Mesenchymal stem cell (in vitro differentiated cells and primary cell): Measurements from ENCODE around the gene UBE2D3.

Experiments
- DNase-seq: peaks from one replicate; pipeline ENCODE4 v3.0.0-alpha.2; 2013
- H2AFZ ChIP-seq: one replicate; pipeline ENCODE4 v1.6.1; 2013; ENCODE audit warnings: low read depth, mild to moderate bottlenecking, control low read depth, inconsistent platforms, low read length, moderate library complexity
- H2AK5ac ChIP-seq: 2 replicates; pipeline ENCODE4 v1.6.1; 2013; ENCODE audit warnings: low read length, moderate library complexity, mild to moderate bottlenecking, inconsistent platforms; ENCODE audit not compliant: severe bottlenecking
- H2BK120ac ChIP-seq: one replicate; pipeline ENCODE4 v1.6.1; 2013; ENCODE audit warnings: low read depth, mild to moderate bottlenecking, inconsistent platforms, low read length, moderate library complexity
- H2BK12ac ChIP-seq, 2 experiments: one replicate each; pipeline ENCODE4 v1.6.1; 2013; ENCODE audit warnings: inconsistent platforms in 2 of 2, low read length in 2 of 2, mild to moderate bottlenecking in 2 of 2, moderate library complexity in 2 of 2, control low read depth in 1 of 2
- H2BK15ac ChIP-seq: one replicate; pipeline ENCODE4 v1.6.1; 2013; ENCODE audit warnings: mild to moderate bottlenecking, low read depth, inconsistent platforms; ENCODE audit not compliant: poor library complexity, severe bottlenecking
- H2BK5ac ChIP-seq: 2 replicates; pipeline ENCODE4 v1.6.1; 2013; ENCODE audit warnings: low read depth, mild to moderate bottlenecking, low read length, control low read depth, inconsistent platforms; ENCODE audit not compliant: poor library complexity, severe bottlenecking
- H3K14ac ChIP-seq, 2 experiments: one replicate each; pipeline ENCODE4 v1.6.1; 2013; ENCODE audit warnings: inconsistent platforms in 2 of 2, low read length in 2 of 2, control low read depth in 1 of 2, mild to moderate bottlenecking in 1 of 2, moderate library complexity in 1 of 2
- H3K18ac ChIP-seq, 2 experiments: one replicate each; pipeline ENCODE4 v1.6.1; 2013; ENCODE audit warnings: inconsistent platforms in 2 of 2, low read length in 2 of 2, control low read depth in 1 of 2, low read depth in 1 of 2, mild to moderate bottlenecking in 1 of 2
- H3K23ac ChIP-seq, 2 experiments: one replicate each; pipeline ENCODE4 v1.6.1; 2013; ENCODE audit warnings: inconsistent platforms in 2 of 2, low read length in 2 of 2, mild to moderate bottlenecking in 2 of 2, moderate library complexity in 2 of 2, control low read depth in 1 of 2
- H3K27ac ChIP-seq: 2 replicates; pipeline ENCODE4 v1.5.1; 2013; ENCODE audit warnings: mild to moderate bottlenecking, moderate library complexity, low read length, control low read depth, inconsistent platforms; ENCODE audit not compliant: poor library complexity, severe bottlenecking
- H3K27me3 ChIP-seq, 2 experiments: 2 replicates each; pipeline versions ENCODE4 v1.6.1 to v1.7.0; 2013; ENCODE audit warnings: low read length in 2 of 2, mild to moderate bottlenecking in 2 of 2, moderate library complexity in 2 of 2, control low read depth in 1 of 2, inconsistent platforms in 1 of 2; ENCODE audit not compliant: control insufficient read depth in 1 of 2, insufficient read depth in 1 of 2
- H3K36me3 ChIP-seq, 2 experiments: 2 replicates each; pipeline versions ENCODE4 v1.6.1 to v1.7.0; 2013; ENCODE audit warnings: low read length in 2 of 2, control low read depth in 1 of 2, inconsistent platforms in 1 of 2, low read depth in 1 of 2, mild to moderate bottlenecking in 1 of 2; ENCODE audit not compliant: insufficient read depth in 2 of 2, control insufficient read depth in 1 of 2
- H3K4ac ChIP-seq, 2 experiments: one replicate each; pipeline ENCODE4 v1.6.1; 2013; ENCODE audit warnings: inconsistent platforms in 2 of 2, low read length in 2 of 2, mild to moderate bottlenecking in 2 of 2, moderate library complexity in 2 of 2, control low read depth in 1 of 2, low read depth in 1 of 2
- H3K4me1 ChIP-seq: 2 replicates; pipeline ENCODE4 v1.6.1; 2013; ENCODE audit warnings: low read depth, low read length, control low read depth; ENCODE audit not compliant: control insufficient read depth, insufficient read depth
- H3K4me2 ChIP-seq: 2 replicates; pipeline ENCODE4 v1.6.1; 2013; ENCODE audit warnings: low read length, mild to moderate bottlenecking, inconsistent platforms; ENCODE audit not compliant: poor library complexity, severe bottlenecking
- H3K4me3 ChIP-seq, 2 experiments: 2 replicates each; pipeline versions ENCODE4 v1.5.1 to v1.7.0; 2013; ENCODE audit warnings: low read length in 2 of 2, mild to moderate bottlenecking in 2 of 2, control low read depth in 1 of 2, low read depth in 1 of 2; ENCODE audit not compliant: insufficient read depth in 1 of 2
- H3K79me1 ChIP-seq: replicated peaks from 2 replicates; pipeline ENCODE4 v1.6.1; 2013; ENCODE audit warnings: mild to moderate bottlenecking, control low read depth, low read length, inconsistent platforms; ENCODE audit not compliant: poor library complexity, severe bottlenecking
- H3K9ac ChIP-seq: 2 replicates; pipeline ENCODE4 v1.7.0; 2013; ENCODE audit warnings: mild to moderate bottlenecking, low read length, moderate library complexity
- H3K9me3 ChIP-seq: 2 replicates; pipeline ENCODE4 v1.7.0; 2013; ENCODE audit warnings: mild to moderate bottlenecking, low read length; ENCODE audit not compliant: control insufficient read depth
- H4K8ac ChIP-seq: one replicate; pipeline ENCODE4 v1.6.1; 2013; ENCODE audit warnings: inconsistent platforms, mild to moderate bottlenecking, low read length, moderate library complexity
- H4K91ac ChIP-seq: one replicate; pipeline ENCODE4 v1.6.1; 2013; ENCODE audit warnings: mild to moderate bottlenecking, low read length, inconsistent platforms
- WGBS: methylation state at CpG from one replicate; pipeline ENCODE4 v1.1.7; 2013; ENCODE audit warnings: mixed read lengths; 5-methylcytosine and 5-hydroxymethylcytosine counted together

The UBE2D3 gene

DNA sequence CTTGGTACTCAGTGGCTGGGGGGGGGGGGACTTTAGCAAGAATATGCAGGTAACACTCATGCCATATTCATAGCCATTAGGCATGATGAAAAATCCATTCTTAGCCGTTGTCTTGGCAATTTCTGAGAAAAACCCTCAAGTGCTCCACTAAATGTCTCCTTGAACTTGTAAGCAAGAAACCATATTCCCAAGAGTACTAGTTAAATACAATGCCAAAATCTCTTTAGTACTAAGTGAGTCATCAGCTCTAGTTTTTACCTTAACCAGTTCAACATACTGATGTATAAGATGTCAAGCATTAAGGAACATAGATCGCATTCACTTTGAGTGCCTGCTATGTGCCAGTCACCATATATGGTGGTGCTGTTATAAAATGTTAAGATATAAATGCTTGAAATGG lies 27.5 kb downstream of the UBE2D3 start:
- WGBS, result 100% methylated on average over 1 of the region's 2 CpGs
- H3K27me3 ChIP-seq, result no peaks in the 10 kb centered on the region
- H2BK15ac ChIP-seq, result no peak overlapping the region
- no peak overlapping the region for H3K4ac ChIP-seq
- H4K91ac ChIP-seq, result no peak overlapping the region
- H2AK5ac ChIP-seq, result no peak overlapping the region
- no peak overlapping the region for H2AFZ ChIP-seq
- peak overlapping the region in 1 of 2 experiments; percentile 8 for H3K4me3 ChIP-seq
- H3K27ac ChIP-seq, result no peak overlapping the region
- H3K4me1 ChIP-seq, result no peaks in the 10 kb centered on the region
- no peak overlapping the region for H2BK12ac ChIP-seq
- H3K9me3 ChIP-seq, result no peaks in the 10 kb centered on the region
- H4K8ac ChIP-seq, result no peak overlapping the region
- peaks cover 3% of the 10 kb centered on the region for H3K79me1 ChIP-seq
- no peak overlapping the region for H3K4me2 ChIP-seq
- H3K9ac ChIP-seq, result peak overlapping the region; percentile 49
- no peak overlapping the region for H3K18ac ChIP-seq
- no peak overlapping the region for H3K23ac ChIP-seq
- H3K36me3 ChIP-seq, result peaks cover 11 to 96% of the 10 kb centered on the region in 2 experiments
- H3K14ac ChIP-seq, result no peak overlapping the region
- H2BK120ac ChIP-seq, result no peak overlapping the region
- H2BK5ac ChIP-seq, result no peak overlapping the region
- no peak for DNase-seq

DNA sequence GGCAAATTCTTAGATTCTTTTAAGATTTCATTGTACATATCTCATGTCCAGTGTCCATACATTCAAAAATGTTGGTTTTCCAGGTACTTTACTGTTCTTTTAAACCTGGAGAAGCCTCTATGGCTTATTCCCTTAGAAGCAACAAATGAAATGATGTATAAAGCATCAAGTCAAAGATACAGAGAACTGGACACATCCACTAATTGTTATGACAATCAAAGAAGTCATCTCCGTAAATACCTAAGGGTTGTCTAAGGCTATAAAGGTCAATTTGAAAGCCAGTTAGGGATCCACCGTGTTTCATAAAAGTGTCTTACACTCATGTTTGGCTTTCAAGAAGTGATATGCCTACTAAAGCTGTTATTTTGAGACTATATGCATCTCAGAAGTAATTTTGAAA lies 32.4 kb downstream of the UBE2D3 start:
- Histone ChIP-seq H4K91ac (no peak overlapping the region), H3K36me3 (peaks cover 4 to 88% of the 10 kb centered on the region in 2 experiments), H3K79me1 (peaks cover 3% of the 10 kb centered on the region), H3K9me3 (no peaks in the 10 kb centered on the region), H3K4me2 (no peak overlapping the region), H3K27ac (no peak overlapping the region), H2BK15ac (no peak overlapping the region), H2BK120ac (no peak overlapping the region), H3K14ac (no peak overlapping the region), H3K4me1 (no peaks in the 10 kb centered on the region), H3K23ac (no peak overlapping the region), H2BK12ac (no peak overlapping the region), H4K8ac (no peak overlapping the region), H2AK5ac (no peak overlapping the region), H3K4ac (no peak overlapping the region), H3K27me3 (no peaks in the 10 kb centered on the region), H2BK5ac (no peak overlapping the region), H2AFZ (no peak overlapping the region), H3K9ac (no peak overlapping the region), H3K18ac (no peak overlapping the region), H3K4me3 (no peak overlapping the region)
- no peak for DNase-seq
- WGBS, result 100% methylated on average over 2 of the region's 2 CpGs

DNA sequence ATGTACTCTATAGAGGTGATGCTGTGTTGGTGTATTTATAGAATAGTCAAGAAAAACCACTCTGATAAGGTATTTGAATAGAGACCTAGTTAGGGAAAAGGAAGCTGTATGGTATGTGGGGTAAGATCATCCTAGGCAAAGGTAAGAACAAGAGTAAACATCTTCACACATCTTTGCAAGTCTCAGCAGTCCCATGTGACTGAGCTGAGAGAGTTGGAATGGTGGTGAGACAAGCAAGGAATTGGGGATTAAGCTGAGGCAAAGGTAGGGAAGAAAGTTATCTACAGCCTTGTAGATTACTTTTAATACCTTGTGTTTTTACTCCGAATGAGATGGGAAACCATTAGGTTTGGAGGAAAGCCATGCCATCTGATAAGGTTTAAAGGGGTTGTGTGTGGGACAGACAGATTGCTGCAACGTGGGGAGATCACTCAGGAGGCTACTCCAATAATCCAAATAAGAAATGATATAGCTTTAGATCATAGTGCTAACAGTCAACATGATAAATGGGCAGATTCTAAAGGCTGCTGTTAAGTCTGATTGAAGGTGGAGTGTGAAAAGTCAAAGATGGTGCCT lies 34.9 kb downstream of the UBE2D3 start:
- Histone ChIP-seq H2BK15ac (no peak overlapping the region), H3K27ac (no peak overlapping the region), H3K18ac (no peak overlapping the region), H3K79me1 (peaks cover 3% of the 10 kb centered on the region), H3K27me3 (no peaks in the 10 kb centered on the region), H4K8ac (no peak overlapping the region), H2AK5ac (no peak overlapping the region), H2AFZ (no peak overlapping the region), H3K9me3 (no peaks in the 10 kb centered on the region), H3K4ac (no peak overlapping the region), H3K4me2 (no peak overlapping the region), H3K36me3 (peaks cover 4 to 66% of the 10 kb centered on the region in 2 experiments), H3K9ac (no peak overlapping the region), H2BK120ac (no peak overlapping the region), H2BK5ac (no peak overlapping the region), H3K14ac (no peak overlapping the region), H3K23ac (no peak overlapping the region), H3K4me3 (no peak overlapping the region), H4K91ac (no peak overlapping the region), H3K4me1 (no peaks in the 10 kb centered on the region), H2BK12ac (no peak overlapping the region)
- 100% methylated on average over 1 of the region's 2 CpGs for WGBS
- no peak for DNase-seq

DNA sequence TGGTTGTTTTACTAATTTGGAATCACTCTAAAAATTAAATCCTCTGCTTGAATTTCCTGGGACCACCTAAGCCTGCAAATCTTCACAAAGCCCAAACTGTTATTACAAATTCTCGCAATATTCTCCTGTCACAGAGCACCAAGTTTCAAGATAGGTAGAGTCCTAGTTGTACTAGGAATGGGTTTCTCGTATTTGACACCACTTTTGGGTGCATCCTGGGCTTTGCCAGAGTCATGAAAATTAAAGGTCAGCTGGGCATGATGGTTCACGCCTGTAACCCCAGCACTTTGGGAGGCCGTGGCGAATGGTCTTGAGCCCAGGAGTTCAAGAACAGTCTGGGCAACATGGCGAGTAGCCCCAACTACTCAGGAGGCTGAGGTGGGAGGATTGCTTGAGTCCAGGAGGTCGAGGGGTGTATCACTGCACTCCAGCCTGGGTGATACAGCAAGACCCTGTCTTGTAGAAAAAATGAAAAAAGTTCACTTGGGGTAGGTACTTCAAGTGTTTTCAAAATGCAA lies 36.0 kb downstream of the UBE2D3 start:
- Histone ChIP-seq H3K4ac (no peak overlapping the region), H3K4me3 (no peak overlapping the region), H2BK5ac (no peak overlapping the region), H3K79me1 (peaks cover 3% of the 10 kb centered on the region), H3K36me3 (peaks cover 4 to 56% of the 10 kb centered on the region in 2 experiments), H3K27me3 (no peaks in the 10 kb centered on the region), H2BK120ac (no peak overlapping the region), H2AFZ (no peak overlapping the region), H2BK12ac (no peak overlapping the region), H4K91ac (no peak overlapping the region), H2BK15ac (no peak overlapping the region), H4K8ac (no peak overlapping the region), H3K14ac (no peak overlapping the region), H3K4me2 (no peak overlapping the region), H3K23ac (no peak overlapping the region), H3K27ac (no peak overlapping the region), H3K4me1 (no peaks in the 10 kb centered on the region), H3K18ac (no peak overlapping the region), H3K9me3 (no peaks in the 10 kb centered on the region), H2AK5ac (no peak overlapping the region), H3K9ac (no peak overlapping the region)
- DNase-seq, result no peak
- WGBS, result 97% methylated on average over 6 of the region's 7 CpGs
